Fibroblast of skin of left biceps (primary cell): Measurements from ENCODE around the gene PPP5C.
"Not testable (repeated sequence)": the region's sequence is repeated elsewhere in the genome, so short reads cannot be mapped to it uniquely, and the experiment has no call there.

Experiments used
- DNase-seq, 2 experiments: peaks; one replicate each; pipeline ENCODE4 v3.0.0-alpha.2; 2013; ENCODE audit warnings: low read depth in 2 of 2

Gene PPP5C

DNA sequence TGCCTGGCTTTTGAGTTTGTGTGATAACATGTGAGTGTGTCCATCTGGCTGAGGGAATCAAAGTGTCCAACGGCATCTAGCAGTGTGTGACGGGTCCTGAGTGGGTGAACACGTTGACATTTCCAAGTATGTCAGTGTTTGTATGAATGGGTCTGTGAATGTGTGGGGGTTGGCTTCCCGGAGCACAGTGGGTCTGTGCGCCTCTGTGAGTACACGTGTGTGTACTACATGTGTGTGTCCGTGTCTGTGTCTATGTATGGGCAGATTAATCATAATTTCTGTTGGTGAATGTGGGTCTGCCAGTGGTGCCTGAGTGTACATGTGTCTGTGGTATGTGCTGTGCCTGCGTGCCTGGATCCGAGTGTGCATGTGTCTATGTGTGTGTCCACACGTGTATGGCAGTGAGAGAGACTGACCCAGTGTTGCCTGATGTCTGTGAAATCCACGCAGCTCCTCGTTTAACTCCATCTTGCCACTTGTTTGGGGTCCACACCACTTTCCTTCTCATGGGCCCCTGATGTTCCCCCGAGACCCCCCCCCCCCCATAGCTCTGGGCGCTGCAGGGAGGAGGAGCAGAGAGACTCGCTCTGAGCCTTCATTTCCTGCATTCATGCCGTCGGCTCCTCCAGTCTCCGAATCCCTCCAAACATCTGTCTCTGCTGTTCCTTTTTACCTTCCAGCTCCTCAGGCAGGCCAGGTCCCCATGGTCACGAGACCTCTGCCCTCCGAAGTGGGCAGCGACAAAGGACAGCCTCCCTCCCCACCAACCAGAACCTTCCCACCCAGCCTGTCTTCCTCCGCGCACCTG, 61.2 kb downstream of the PPP5C start:
- DNase-seq, result no peak

DNA sequence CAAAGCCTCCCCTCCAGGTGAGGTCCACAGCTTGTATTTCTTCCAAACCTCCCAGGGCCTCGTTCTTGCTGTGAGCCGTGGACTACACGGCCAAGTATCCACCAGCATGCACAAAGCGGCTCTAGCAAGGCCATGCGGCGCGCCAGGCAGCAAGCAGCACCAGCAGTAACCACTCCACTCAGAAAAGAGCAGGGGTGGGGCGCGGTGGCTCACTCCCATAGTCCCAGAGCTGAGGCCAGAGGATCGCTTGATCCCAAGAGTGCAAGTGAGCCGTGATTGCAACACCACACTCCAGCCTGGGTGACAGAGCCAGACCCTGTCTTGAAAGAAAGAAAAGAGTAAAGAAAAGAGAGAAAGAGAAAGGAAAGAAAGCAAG, 61.8 kb downstream of the PPP5C start:
- no peak for DNase-seq

DNA sequence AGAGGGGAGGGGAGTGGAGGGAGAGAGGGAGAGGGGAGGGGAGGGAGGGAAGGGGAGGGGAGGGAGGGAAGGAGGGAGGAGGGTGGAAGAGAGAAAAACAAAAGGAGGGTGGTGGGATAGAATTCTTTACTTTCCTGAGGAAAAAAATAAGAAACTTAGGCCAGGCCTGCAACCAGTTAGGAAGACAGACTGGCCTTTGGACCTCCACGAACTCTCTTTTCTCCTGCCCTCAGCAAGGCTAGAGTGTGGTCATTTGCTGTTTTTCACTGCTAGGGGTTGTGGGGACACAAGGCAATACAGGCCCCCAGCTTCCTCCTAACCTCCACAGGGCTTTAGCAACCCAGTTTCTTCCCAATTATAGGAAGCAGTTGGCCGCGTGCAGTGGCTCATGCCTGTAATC, 62.3 kb downstream of the PPP5C start:
- no peak for DNase-seq

DNA sequence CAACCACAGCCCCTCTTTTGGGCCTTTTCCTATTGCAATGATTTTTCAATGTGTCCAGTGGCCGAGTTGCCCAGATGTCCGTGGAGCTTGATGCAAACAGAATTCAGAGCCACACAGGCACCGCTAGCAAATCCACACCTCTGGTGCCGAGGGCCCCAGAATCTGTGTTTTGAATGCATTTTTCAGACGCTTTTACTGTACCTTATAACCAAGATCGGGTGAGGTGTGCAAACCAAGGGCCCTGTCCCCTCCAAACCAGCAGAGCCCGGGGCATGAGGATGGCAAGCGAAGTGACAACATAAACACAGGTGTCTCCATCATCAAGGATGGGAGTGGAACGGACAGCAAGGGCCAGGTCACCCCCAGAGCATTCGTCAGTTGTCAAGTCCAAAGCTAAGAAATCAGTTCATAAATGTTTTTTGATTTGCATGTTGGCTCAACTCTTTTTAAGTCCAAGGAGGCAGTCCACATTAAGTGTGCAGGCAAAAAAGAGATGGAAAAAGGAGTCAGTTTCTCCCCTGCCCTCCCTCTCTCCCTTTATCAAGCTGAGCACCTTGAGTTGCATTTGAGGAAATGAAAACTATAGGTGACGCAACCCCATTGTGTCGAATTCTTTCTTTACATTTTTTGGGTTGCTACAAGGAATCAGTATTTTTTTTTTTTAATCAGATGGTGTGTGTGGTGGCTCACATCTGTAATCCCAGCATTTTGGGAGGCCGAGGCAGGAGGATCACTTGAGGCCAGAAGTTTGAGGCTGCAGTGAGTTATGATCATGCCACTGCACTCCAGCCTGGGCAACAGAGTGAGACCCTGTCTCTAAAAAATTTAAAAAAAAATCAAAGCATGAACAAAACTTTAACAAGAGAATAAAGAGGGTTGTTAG, 63.6 kb downstream of the PPP5C start:
- DNase-seq, result no peak

DNA sequence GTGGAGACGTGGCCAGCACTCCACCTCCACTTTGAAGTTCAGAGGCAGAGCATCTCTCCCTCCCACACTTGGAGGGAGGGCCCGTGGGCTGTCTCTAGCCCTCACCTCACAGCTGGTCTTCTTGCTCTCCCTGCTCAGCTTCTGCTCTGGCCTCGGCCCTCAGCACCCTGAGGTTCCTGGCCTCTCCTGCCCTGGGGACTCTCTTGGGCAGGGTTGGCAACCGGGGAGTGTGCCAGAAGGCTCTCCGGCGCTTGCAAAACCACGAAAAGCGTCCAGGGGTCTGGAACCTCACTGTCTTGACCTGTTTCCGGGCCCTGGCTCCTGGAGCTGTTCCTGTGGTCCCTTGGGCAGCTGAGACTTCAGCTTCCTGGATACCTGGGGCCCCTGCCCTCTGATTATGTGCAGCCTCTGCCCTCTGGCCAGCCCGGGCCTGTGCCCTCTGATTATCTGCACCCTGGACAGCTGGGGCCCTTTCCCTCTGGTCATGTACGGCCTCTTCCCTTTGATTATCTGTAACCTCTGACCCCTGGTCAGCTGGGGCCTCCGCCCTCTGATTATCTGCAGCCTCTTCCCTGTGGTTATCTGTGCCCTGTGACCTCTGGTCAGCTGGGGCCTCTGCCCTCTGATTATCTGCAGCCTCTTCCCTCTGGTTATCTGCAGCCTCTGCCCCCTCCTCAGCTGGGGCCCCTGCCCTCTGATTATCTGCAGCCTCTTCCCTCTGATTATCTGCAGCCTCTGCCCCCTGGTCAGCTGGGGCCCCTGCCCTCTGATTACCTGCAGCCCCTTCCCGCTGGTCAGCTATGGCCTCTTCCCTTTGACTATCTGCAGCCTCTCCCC, 64.4 kb downstream of the PPP5C start:
- no peak for DNase-seq

DNA sequence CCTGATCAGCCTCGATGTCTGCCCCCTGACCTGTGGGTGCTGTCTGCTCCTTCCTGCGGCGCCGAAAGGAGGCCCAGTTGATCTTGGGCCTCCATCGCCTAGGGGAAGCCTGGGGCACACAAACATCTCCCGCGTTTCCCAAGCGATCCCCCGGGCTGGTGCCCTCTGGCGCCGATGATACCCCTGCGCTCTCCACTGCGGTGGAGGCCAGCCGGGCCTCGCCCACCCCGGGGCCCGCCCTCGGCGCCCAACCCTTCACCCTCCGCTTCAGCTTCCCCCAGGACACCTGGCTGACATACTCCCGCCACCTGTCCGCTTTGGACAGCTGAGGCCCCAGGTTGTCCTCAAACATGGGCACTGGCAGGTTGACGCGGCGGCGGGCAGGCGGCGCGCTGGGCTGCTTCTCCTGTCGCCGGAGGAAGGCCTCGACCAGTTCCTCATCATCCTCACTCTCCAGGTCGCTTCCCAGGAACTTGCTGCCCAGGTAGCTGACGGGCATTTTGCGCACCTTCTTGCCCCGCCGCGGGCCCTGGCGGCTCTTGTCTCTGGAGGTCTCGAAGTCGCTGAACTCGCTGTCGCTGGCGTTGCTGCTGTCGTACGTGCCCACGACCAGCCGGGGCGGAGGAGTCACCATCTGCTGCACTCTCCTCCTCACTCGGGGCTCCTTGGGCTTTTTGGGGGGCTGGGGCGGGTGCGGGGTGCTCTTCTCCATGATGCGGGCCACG, 65.2 kb downstream of the PPP5C start:
- no peak for DNase-seq

DNA sequence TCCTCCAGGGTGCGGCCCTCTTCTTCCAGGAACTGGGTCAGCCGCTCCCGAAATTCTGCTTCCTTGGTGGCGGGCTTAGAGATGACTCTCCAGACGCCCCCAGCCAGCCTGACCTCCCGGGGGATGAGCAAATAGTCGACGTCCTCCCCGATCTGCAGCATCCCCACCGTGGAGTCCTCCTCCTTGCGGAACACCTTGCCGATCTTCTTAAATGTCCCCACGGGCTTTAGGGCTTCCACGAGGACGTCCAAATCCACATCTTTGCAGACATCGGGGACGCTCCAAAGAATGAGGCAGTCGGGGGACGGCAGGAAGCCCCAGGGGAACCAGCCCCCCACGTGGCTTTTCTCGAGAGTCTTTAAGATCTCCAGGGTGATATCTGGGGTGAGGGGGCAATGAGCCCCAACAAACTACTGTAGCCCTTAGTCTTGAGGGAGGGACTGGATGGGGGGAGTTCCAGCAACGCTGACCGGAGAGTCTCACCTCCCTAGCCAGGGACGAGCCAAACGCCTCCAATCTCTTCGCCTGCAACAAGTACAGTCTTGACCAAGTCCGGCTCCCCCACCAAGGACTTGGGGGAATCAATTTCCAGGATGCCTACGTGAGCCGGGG, 65.9 kb downstream of the PPP5C start:
- DNase-seq, result no peak

DNA sequence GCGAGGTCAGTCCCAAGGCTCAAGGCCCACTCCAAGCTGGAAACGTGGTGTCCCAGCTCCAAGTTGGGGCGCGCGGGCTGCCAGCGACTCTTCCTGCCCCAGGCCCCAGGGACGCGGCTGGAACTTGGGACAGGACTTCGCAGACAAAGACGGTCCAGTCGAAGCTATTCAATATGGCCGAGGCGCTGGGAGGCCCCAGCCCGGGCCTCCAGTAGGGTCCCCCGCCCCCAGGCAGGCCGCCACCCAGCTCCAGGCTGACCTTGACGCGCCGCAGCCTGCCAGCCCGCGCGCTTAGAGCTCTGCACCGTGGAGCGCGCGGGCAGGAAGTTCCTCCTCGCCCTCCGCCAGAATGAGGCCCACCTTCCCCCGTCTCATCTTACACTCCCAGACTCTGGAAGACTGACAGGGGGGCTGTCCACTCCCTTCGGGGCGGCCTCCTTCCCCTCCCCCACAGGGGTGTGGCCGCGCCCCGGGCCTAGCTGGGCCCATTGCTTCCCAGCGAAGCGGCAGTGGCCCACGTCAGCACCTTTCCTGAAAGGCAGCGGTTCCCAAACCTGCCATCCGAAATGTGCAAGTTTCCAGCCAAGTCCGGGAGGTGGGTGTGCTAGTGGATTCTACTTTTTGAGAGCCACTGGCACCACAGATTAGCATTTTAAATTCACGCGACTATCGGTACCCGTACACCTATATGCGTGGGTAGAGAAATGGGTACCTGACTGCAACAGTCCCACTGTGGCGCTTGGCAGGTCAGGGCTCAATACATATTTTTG, 66.6 kb downstream of the PPP5C start, which contains the start of gene CCDC8:
Gene CCDC8, minus strand, starts transcription at position 303 of the 770 bp plus-strand sequence. CDS start 754 bp downstream, outside the sequence.
- peak; percentile 96 for DNase-seq

DNA sequence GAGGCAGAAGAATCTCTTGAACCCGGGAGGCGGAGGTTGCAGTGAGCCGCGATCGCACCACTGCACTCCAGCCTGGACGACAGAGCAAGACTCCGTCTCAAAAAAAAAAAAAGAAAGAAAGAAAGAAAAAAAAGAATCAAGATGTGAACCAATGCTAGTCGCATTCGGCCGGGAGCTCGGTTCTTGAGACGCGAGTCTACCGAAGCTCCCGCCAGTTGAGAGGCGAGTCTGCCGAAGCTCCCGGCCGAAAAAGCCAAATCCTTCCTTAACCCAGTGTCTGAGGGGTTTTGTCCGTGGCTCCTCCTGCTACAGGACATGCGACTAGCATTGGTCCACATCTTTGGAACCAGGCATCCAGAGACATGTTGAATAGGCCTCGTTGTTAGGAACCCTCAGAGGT, 68.0 kb downstream of the PPP5C start:
- DNase-seq, result not testable (repeated sequence)

DNA sequence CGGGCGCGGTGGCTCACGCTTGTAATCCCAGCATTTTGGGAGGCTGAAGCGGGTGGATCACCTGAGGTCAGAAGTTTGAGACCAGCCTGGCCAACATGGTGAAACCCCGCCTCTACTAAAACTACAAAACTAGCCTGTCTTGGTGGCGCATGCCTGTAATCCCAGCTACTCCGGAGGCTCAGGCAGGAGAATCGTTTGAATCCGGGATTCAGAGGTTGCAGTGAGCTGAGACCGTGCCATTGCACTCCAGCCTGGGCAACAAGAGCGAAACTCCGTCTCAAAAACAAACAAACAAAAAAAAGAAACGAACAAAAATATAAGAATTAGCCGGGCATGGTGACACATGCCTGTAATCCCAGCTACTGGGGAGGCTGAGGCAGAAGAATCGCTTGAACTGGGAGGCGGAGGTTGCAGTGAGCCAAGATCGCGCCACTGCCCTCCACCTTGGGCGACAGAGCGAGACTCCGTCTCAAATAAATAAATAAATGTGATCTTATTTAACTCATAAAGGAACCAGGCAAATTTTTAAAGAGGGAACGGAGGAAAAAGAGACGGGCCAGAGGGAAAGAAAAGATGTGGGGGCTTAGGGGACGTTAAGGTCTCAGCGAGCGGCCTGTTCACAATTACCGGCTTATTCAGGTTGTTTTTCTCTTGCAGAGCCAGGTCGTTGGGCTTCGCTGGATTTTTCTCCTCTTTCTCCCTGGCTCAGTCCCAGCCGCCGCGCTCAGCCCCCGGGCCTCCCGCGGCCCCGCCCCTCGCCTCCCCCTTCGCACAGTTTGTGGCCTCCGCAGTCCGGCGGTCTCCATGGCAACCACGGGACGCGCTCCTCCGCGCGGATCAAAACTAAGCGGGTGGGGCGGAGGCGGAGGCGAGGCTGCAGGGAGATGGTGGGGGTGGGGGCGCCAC, 69.2 kb downstream of the PPP5C start:
- peak; percentile 75 to 76 for DNase-seq

DNA sequence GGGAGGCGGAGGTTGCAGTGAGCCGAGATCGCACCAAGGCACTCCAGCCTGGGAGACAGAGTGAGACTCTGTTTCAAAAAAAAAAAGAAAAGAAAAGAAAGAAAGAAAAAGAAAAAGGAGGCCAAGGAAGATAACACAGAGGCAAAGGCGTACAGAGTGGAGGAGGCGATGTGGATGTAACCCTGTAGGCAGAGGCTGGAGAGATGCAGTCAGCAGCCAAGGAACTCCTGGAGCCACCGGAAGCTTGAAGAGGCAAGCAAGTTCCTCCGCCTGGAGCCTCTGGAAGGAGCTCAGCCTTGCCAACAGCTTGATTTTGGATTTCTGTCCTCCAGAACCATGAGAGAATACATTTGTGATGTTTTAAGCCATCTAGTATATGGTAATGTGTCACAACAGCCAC, 73.2 kb downstream of the PPP5C start:
- no peak for DNase-seq

DNA sequence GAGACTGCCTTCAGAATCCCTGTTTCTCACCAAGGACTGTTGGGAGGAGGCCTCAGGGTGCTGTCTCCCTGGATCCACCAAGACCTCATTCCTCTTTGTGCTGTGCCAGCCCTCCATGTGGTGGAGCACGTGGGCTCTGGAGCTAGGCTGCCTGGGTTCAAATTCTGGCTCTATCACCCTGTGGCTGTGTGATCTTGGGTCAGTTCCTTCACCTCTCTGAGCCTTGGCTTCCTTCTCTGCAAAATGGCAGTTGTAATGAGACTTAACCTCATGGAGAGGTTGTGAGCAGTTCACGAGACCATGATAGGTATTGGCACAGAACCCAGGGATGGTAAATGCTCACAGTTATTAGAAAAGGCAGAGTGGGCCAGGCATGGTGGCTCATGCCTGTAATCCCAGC, 75.5 kb downstream of the PPP5C start:
- no peak for DNase-seq

DNA sequence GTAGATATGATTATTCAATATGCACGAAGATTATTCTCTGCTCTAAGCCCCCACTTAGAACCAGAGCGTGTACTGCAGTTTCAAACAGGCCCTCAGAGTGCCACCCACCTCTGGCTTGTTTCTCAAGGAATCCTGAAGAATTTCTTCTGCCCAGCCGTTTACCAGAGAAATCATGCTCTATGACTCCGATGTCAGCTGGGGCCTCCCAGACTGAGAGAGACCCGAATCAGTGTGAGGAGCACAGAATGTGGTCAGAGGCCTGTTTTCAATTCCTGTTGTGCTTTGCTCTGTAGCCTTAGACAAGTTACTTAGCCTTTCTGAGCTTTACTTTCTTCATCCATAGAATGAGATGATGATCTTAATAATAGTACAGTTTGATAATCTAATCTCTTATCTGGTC, 76.3 kb downstream of the PPP5C start:
- DNase-seq, result no peak

DNA sequence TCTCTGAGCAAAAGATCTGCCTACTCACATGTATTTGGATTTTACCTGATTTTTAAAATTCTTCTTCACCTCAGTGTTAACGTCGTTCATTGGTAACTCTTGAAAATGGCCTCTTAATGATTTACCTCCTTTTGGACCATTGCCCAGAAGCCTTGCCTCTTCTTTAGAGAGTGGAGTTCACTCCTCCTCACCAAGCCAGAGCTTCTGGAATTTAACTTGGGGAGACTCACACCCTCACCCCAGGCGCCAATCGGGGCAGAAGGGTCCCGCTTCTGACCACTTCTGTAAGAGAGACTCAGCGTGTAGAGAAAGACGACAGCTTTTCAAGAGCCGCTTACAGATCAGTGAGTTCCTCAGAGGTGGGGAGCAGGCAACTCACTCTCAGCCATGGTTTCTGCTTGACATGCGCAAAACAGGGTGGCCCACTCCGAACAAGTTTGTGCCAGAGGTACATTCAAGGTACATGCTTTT, 79.2 kb downstream of the PPP5C start:
- no peak for DNase-seq

DNA sequence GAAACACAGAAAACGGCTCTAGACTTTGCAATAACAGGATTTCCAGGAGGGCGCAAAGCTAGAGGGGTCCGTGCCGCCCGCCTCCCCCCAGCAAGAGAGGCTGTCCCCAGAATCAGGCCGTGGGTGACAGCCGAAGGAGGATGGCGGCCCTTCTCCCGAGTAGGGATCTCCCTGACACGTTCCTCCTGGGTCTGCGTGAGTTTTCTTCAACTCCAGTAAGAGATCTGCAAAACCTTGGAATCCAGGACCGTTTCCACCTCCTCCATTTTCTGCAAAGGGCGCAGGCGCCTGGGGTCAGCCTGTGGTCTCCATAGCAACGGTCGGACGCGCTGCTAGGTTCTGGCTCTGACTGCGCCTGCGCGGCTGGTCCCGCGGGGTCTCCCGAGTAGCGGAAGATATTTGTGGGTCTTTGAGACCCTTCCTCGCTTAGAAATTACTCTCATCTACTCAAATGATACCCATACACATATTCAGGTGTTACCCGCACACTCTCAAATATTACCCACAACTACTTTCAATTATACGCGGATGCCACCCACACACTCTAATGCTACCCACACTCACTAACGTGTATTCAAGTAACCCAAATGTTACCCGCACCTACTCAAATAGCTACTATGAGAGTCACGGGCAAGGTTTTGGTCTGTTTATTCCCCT, 79.7 kb downstream of the PPP5C start:
- no peak for DNase-seq

DNA sequence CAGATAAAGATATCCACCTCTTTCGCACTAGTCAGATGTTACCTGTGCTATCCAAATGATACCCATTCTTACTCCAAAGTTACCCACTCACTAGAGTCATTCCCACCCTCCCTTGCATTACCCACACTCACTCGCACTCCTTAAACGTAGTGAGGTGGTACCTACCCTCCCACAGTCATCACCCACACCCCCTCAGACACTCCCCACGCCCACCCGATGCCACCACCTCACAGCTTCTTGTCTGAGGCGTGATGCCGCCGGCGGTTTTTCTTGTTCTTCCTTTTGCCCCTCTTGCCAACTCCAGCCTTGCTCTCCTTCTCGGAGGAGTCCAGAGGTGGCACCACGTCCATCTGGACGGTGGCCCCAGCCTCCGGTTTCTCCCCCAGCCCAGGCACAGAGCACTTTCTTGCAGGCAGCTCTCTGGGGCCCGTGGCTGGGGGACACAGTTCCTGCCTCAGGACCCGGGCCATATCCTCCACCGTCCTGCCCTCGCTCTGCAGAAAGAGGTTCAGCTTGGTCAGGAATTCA, 80.7 kb downstream of the PPP5C start:
- DNase-seq, result no peak

DNA sequence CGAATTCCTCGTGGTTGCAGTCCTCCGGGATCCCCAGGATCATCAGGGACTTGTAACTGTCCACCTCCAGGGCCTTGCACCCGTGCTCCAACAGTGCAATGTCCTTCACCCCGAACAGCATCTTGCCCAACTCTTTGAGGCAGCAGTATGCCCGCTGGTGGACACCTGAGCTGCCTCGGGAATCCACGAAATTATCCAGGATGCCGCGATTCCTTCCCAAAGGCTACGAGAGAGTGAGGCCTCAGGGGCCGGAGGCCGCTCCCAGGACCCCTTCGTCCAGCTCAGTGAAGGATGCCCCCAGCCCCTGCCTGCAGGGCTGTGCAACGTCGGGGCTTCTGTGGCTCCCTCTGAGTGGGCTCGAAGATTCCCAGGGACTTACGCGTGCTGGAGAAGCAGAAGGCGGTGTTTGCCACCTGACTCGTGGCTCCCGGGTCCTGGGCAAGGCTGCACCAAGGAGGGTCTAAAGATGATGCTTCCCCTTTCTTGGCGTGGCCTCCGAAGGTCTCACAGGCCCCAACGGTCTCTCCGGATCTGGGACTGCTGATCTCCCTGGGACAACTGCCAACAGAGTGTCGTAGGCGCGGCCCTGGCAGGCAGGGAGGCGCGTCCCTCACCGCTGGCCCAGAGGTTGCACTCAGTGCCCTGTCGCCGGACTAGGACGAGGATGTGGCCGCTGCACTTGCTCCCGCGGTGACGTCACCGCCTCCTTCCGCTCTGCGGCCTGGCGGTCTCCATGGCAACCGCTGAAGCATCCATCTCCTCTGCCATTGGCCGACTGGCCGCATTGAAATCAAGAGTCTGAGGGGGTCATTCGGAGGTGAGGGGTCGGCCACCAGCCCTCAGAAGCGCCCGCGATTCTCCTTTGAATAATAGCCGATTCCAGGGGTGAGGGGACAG, 81.6 kb downstream of the PPP5C start, which contains the start of gene PNMA8C:
Gene PNMA8C, minus strand, starts transcription at position 698 of the 897 bp plus-strand sequence. Its CDS starts 577 bp downstream, at position 121.
- DNase-seq, result no peak
